ENCODE measurements around the gene TNIP2.
A peak's percentile ranks its signal among the peaks of the same experiment; 100 is the strongest.

TNIP2 gene

GRCh38 chr4:2796849-2797544, 40.9 kb upstream of the TNIP2 start:
- Mint-ChIP-seq H3K4me1 (ENCODE audit: low read depth) (peaks cover 45% of the 10 kb centered on the region), H3K36me3 (ENCODE audit: low read depth) (no peaks in the 10 kb centered on the region), H3K27me3 (ENCODE audit: low read depth) (no peaks in the 10 kb centered on the region), H3K27ac (peak overlapping the region; percentile 93), H3K4me3 (no peak overlapping the region), H3K9me3 (no peaks in the 10 kb centered on the region)

- Mint-ChIP-seq H3K4me3 (no peak overlapping the region), H3K36me3 (ENCODE audit: low read depth) (no peaks in the 10 kb centered on the region), H3K27ac (no peak overlapping the region), H3K9me3 (no peaks in the 10 kb centered on the region), H3K4me1 (ENCODE audit: low read depth) (peaks cover 43% of the 10 kb centered on the region), H3K27me3 (ENCODE audit: low read depth) (no peaks in the 10 kb centered on the region)
Observed at GRCh38 chr4:2795893-2796848, 40.0 kb upstream of the TNIP2 start.

GRCh38 chr4:2795300-2795892, 39.3 kb upstream of the TNIP2 start:
- Mint-ChIP-seq H3K36me3 (ENCODE audit: low read depth) (no peaks in the 10 kb centered on the region), H3K27ac (no peak overlapping the region), H3K27me3 (ENCODE audit: low read depth) (no peaks in the 10 kb centered on the region), H3K4me3 (no peak overlapping the region), H3K9me3 (no peaks in the 10 kb centered on the region), H3K4me1 (ENCODE audit: low read depth) (peaks cover 39% of the 10 kb centered on the region)

GRCh38 chr4:2794486-2795299, 38.6 kb upstream of the TNIP2 start:
- H3K4me3 Mint-ChIP-seq: peak overlapping the region; percentile 86
- H3K36me3 Mint-ChIP-seq (ENCODE audit: low read depth): no peaks in the 10 kb centered on the region
- no peak overlapping the region for H3K27ac Mint-ChIP-seq
- peaks cover 37% of the 10 kb centered on the region for H3K4me1 Mint-ChIP-seq (ENCODE audit: low read depth)
- H3K27me3 Mint-ChIP-seq (ENCODE audit: low read depth): no peaks in the 10 kb centered on the region
- H3K9me3 Mint-ChIP-seq: no peaks in the 10 kb centered on the region

GRCh38 chr4:2793586-2794485, 37.7 kb upstream of the TNIP2 start:
- Mint-ChIP-seq H3K27ac (peak overlapping the region; percentile 82), H3K36me3 (ENCODE audit: low read depth) (no peaks in the 10 kb centered on the region), H3K4me1 (ENCODE audit: low read depth) (peaks cover 38% of the 10 kb centered on the region), H3K4me3 (peak overlapping the region; percentile 86), H3K27me3 (ENCODE audit: low read depth) (no peaks in the 10 kb centered on the region), H3K9me3 (no peaks in the 10 kb centered on the region)

GRCh38 chr4:2792711-2793585, 36.8 kb upstream of the TNIP2 start, which contains the start of gene SH3BP2:
Gene SH3BP2 (plus strand): TSS chr4:2793085. CDS start chr4:2820618, 27,533 bp downstream.
- Mint-ChIP-seq H3K9me3 (no peaks in the 10 kb centered on the region), H3K36me3 (ENCODE audit: low read depth) (no peaks in the 10 kb centered on the region), H3K27ac (peak within 1 kb of the TSS; percentile 82), H3K27me3 (ENCODE audit: low read depth) (no peaks in the 10 kb centered on the region), H3K4me3 (peak within 1 kb of the TSS; percentile 86), H3K4me1 (ENCODE audit: low read depth) (peaks cover 32% of the 10 kb centered on the region)

- H3K27me3 Mint-ChIP-seq (ENCODE audit: low read depth): no peaks in the 10 kb centered on the region
- H3K9me3 Mint-ChIP-seq: no peaks in the 10 kb centered on the region
- peak overlapping the region; percentile 37 for H3K4me3 Mint-ChIP-seq
- no peak overlapping the region for H3K27ac Mint-ChIP-seq
- H3K4me1 Mint-ChIP-seq (ENCODE audit: low read depth): peaks cover 31% of the 10 kb centered on the region
- H3K36me3 Mint-ChIP-seq (ENCODE audit: low read depth): no peaks in the 10 kb centered on the region
Observed at GRCh38 chr4:2792396-2792710, 36.2 kb upstream of the TNIP2 start.

- Mint-ChIP-seq H3K27ac (no peak overlapping the region), H3K4me3 (peak overlapping the region; percentile 37), H3K36me3 (ENCODE audit: low read depth) (no peaks in the 10 kb centered on the region), H3K4me1 (ENCODE audit: low read depth) (peaks cover 28% of the 10 kb centered on the region), H3K27me3 (ENCODE audit: low read depth) (no peaks in the 10 kb centered on the region), H3K9me3 (no peaks in the 10 kb centered on the region)
Observed at GRCh38 chr4:2791518-2792395, 35.6 kb upstream of the TNIP2 start.

- no peaks in the 10 kb centered on the region for H3K27me3 Mint-ChIP-seq (ENCODE audit: low read depth)
- no peaks in the 10 kb centered on the region for H3K36me3 Mint-ChIP-seq (ENCODE audit: low read depth)
- no peaks in the 10 kb centered on the region for H3K9me3 Mint-ChIP-seq
- no peak overlapping the region for H3K4me3 Mint-ChIP-seq
- peaks cover 29% of the 10 kb centered on the region for H3K4me1 Mint-ChIP-seq (ENCODE audit: low read depth)
- peak overlapping the region; percentile 4 for H3K27ac Mint-ChIP-seq
Observed at GRCh38 chr4:2790583-2791517, 34.7 kb upstream of the TNIP2 start.

- Mint-ChIP-seq H3K9me3 (no peaks in the 10 kb centered on the region), H3K27ac (no peak overlapping the region), H3K36me3 (ENCODE audit: low read depth) (peaks cover 2% of the 10 kb centered on the region), H3K27me3 (ENCODE audit: low read depth) (no peaks in the 10 kb centered on the region), H3K4me1 (ENCODE audit: low read depth) (peaks cover 28% of the 10 kb centered on the region), H3K4me3 (no peak overlapping the region)
Observed at GRCh38 chr4:2789793-2790582, 33.9 kb upstream of the TNIP2 start.

GRCh38 chr4:2789351-2789750, 33.2 kb upstream of the TNIP2 start:
- Mint-ChIP-seq H3K27ac (peak overlapping the region; percentile 69), H3K4me3 (no peak overlapping the region), H3K27me3 (ENCODE audit: low read depth) (no peaks in the 10 kb centered on the region), H3K36me3 (ENCODE audit: low read depth) (peaks cover 2% of the 10 kb centered on the region), H3K9me3 (no peaks in the 10 kb centered on the region), H3K4me1 (ENCODE audit: low read depth) (peaks cover 24% of the 10 kb centered on the region)

All from T-helper 1 cell treated with Interleukin-12 subunit alpha and Interleukin-12 subunit beta and Interleukin-4 antibody, amounts not matched to agents 30 μg/mL and 1 μg/mL, for 36 hours (primary cell).